ENCODE data around the gene FBLIM1. TPM values are rescaled to one million over a fixed set of nuclear protein-coding genes. Genes with fewer than 3 reads are reported as not detected.

The FBLIM1 gene
- total and polyA plus RNA-seq, 2 donors from 2014 or later, result 16.6 to 89.3 TPM

GRCh38 chr1:15722836-15723532 lies 35.6 kb upstream of the FBLIM1 start:
- no peak for FAIRE-seq
- TF ChIP-seq CTCF (IDR thresholded peaks at IDR 0.05; ENCODE audit: borderline replicate concordance, extremely low read depth, insufficient read depth), result no peak
- Histone ChIP-seq H3K4me3 (ENCODE audit: low read length in 3 of 3) (no peak overlapping the region), H3K9ac (ENCODE audit: low read length in 3 of 3) (no peak overlapping the region), H3K27me3 (ENCODE audit: control insufficient read depth, insufficient read depth, low read length) (no peaks in the 10 kb centered on the region), H3K4me1 (ENCODE audit: control insufficient read depth in 2 of 3, insufficient read depth in 2 of 3, low read depth in 1 of 3, low read length in 3 of 3) (peaks cover 0 to 2% (median 0%) of the 10 kb centered on the region in 3 donors), H3K27ac (ENCODE audit: low read depth in 2 of 2, low read length in 2 of 2) (no peak overlapping the region), H3K9me3 (ENCODE audit: control insufficient read depth in 2 of 3, insufficient read depth in 1 of 3, low read length in 3 of 3) (no peaks in the 10 kb centered on the region), H3K36me3 (ENCODE audit: control insufficient read depth in 2 of 3, insufficient read depth in 3 of 3, low read length in 3 of 3) (peaks cover 2 to 41% (median 23%) of the 10 kb centered on the region in 3 donors)
- intact Hi-C loops (cut with DNase I), result no loop called here
- DNase-seq, result no peak

- FAIRE-seq, result no peak
- intact Hi-C loops (cut with DNase I), result no loop called here
- TF ChIP-seq CTCF (IDR thresholded peaks at IDR 0.05; ENCODE audit: borderline replicate concordance, extremely low read depth, insufficient read depth), result no peak
- no peak overlapping the region for H3K4me3 ChIP-seq (ENCODE audit: low read length in 3 of 3)
- no peaks in the 10 kb centered on the region for H3K4me1 ChIP-seq (ENCODE audit: control insufficient read depth in 2 of 3, insufficient read depth in 2 of 3, low read depth in 1 of 3, low read length in 3 of 3)
- no peaks in the 10 kb centered on the region for H3K27me3 ChIP-seq (ENCODE audit: control insufficient read depth, insufficient read depth, low read length)
- H3K9me3 ChIP-seq (ENCODE audit: control insufficient read depth in 2 of 3, insufficient read depth in 1 of 3, low read length in 3 of 3), result no peaks in the 10 kb centered on the region
- peaks cover 2 to 46% (median 21%) of the 10 kb centered on the region in 3 donors for H3K36me3 ChIP-seq (ENCODE audit: control insufficient read depth in 2 of 3, insufficient read depth in 3 of 3, low read length in 3 of 3)
- H3K9ac ChIP-seq (ENCODE audit: low read length in 3 of 3), result no peak overlapping the region
- no peak overlapping the region for H3K27ac ChIP-seq (ENCODE audit: low read depth in 2 of 2, low read length in 2 of 2)
- DNase-seq, result no peak
Observed at GRCh38 chr1:15723631-15724246, 34.9 kb upstream of the FBLIM1 start.

- FAIRE-seq (no peak), DNase-seq (no peak)
- no peaks in the 10 kb centered on the region for H3K9me3 ChIP-seq (ENCODE audit: control insufficient read depth in 2 of 3, insufficient read depth in 1 of 3, low read length in 3 of 3)
- H3K36me3 ChIP-seq (ENCODE audit: control insufficient read depth in 2 of 3, insufficient read depth in 3 of 3, low read length in 3 of 3), result peaks cover 2 to 50% (median 21%) of the 10 kb centered on the region in 3 donors
- no peaks in the 10 kb centered on the region for H3K27me3 ChIP-seq (ENCODE audit: control insufficient read depth, insufficient read depth, low read length)
- no peak overlapping the region for H3K4me3 ChIP-seq (ENCODE audit: low read length in 3 of 3)
- H3K4me1 ChIP-seq (ENCODE audit: control insufficient read depth in 2 of 3, insufficient read depth in 2 of 3, low read depth in 1 of 3, low read length in 3 of 3), result no peaks in the 10 kb centered on the region
- no peak overlapping the region for H3K9ac ChIP-seq (ENCODE audit: low read length in 3 of 3)
- TF ChIP-seq CTCF (IDR thresholded peaks at IDR 0.05; ENCODE audit: borderline replicate concordance, extremely low read depth, insufficient read depth), result no peak
- no peak overlapping the region for H3K27ac ChIP-seq (ENCODE audit: low read depth in 2 of 2, low read length in 2 of 2)
- intact Hi-C loops (cut with DNase I), result no loop called here
Observed at GRCh38 chr1:15724949-15725880, 33.4 kb upstream of the FBLIM1 start.

All from kidney (tissue), 14 donors.